Type B pancreatic cell (in vitro differentiated cells): Measurements from ENCODE around the gene TSHZ1. TPM values are rescaled to one million over a fixed set of nuclear protein-coding genes. Genes with fewer than 3 reads are reported as not detected.

Source experiments
- DNase-seq: peaks from one replicate; pipeline ENCODE4 v3.0.0; 2021; ENCODE audit warnings: mixed read lengths; ENCODE audit not compliant: unreplicated experiment; ENCODE audit errors: extremely low spot score
- H3K27ac Mint-ChIP-seq: 2 replicates; pipeline ENCODE4 v1.8.0; 2021; ENCODE audit warnings: mild to moderate bottlenecking, mixed read lengths
- H3K27me3 Mint-ChIP-seq: 2 replicates; pipeline ENCODE4 v1.8.0; 2021; ENCODE audit warnings: mixed read lengths
- H3K36me3 Mint-ChIP-seq: 2 replicates; pipeline ENCODE4 v1.8.0; 2021; ENCODE audit warnings: mixed read lengths
- H3K4me1 Mint-ChIP-seq: one replicate; pipeline ENCODE4 v1.8.0; 2021; ENCODE audit warnings: mixed read lengths; ENCODE audit not compliant: unreplicated experiment
- H3K4me3 Mint-ChIP-seq: 2 replicates; pipeline ENCODE4 v1.8.0; 2021; ENCODE audit warnings: mild to moderate bottlenecking, mixed read lengths
- H3K9me3 Mint-ChIP-seq: 2 replicates; pipeline ENCODE4 v1.8.0; 2021; ENCODE audit warnings: mixed read lengths
- CTCF ChIP-seq: fragments of 200-600 bp; sonication (generic); conservative IDR thresholded peaks from 2 replicates; pipeline ENCODE4 v1.5.0; 2021; ENCODE audit warnings: antibody characterized with exemption, mild to moderate bottlenecking
- total RNA-seq: library from RNA; stranded (reverse); gene quantifications from 2 replicates; pipeline ENCODE4 v1.2.1, GENCODE V29; 2021; ENCODE audit warnings: low replicate concordance

TSHZ1 gene
- total RNA-seq, 1 donor from 2014 or later: 79.9 TPM

- DNase-seq: no peak
- peaks cover 22% of the 10 kb centered on the region for H3K27me3 Mint-ChIP-seq
- H3K4me3 Mint-ChIP-seq: peak overlapping the region; percentile 76
- peaks cover 77% of the 10 kb centered on the region for H3K4me1 Mint-ChIP-seq
- no peaks in the 10 kb centered on the region for H3K9me3 Mint-ChIP-seq
- H3K27ac Mint-ChIP-seq: peak overlapping the region; percentile 51
- TF ChIP-seq CTCF: no peak
- peaks cover 17% of the 10 kb centered on the region for H3K36me3 Mint-ChIP-seq
Measured at GRCh38 chr18:75216911-75217689, 6.5 kb downstream of the TSHZ1 start.

DNA sequence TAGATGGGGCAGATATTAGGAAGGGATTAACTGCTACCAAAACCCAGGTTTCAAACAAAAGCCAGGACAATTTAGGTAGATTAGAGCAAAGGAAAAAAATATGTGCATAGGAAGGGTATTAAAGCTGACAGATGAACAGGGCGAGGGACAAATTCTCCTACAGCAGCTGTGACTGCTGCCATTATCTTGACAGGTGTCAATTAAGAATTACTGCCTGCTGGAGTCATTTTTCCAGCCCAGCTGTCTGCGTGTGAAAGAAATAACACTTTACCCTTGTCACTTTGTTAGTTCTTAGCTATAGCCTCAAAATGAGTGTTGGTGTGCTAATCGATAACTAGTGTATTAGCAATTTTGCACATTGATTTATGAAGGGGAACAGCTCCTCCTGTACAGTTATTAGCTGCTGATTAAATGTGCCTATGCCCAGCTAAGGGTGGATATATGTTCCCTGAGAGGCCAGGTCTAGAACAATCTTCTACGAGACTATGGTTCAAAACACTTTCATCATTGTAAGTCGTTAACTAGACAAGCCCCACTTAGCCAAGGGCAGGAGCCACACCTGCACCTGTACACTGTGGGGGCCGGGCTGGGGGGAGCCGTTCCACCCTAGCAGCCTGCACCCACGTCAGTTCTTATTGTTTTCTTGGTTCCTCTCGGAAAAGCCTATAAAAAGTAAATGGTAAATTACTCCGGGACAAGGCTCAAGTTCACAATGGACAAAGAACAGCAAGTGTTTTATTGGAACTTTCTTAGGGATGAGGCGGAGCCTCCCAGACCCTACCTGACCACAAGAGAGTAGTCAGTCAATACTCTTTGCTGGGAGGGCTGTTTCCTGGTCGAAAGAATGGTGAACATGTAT lies 7.7 kb downstream of the TSHZ1 start:
- Mint-ChIP-seq H3K4me3 (peak overlapping the region; percentile 70), H3K9me3 (no peaks in the 10 kb centered on the region), H3K27me3 (peaks cover 18% of the 10 kb centered on the region), H3K4me1 (peaks cover 87% of the 10 kb centered on the region), H3K27ac (no peak overlapping the region), H3K36me3 (peaks cover 8% of the 10 kb centered on the region)
- TF ChIP-seq CTCF: no peak
- no peak for DNase-seq

DNA sequence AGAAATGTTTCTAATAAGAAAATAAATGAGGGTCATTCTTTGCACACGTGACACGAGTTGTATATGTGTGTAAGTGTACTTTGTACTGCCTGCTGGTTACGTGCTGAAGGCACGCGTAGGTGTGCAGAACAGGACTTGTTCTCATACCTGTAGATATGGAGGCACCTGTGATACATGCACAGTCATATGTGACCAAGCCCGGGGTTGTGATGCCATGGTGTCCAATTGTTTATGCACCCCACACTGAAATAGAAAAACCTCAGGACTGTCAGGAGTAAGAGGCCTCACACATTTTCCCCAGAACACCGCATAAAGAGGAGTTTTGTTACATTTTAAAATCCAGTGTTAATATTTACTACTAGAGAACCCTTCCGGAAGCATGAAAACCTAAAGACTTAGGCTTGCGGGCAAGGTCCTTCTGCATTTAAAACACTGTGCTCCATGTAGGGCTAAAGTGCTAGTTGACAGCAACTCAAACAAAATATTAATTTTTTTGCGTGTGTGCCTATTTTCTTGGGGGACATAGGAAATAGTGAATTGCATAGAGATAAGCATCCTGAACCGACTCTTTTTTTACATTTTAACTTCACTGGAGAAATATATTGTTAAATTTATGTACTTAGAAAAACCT lies 9.3 kb downstream of the TSHZ1 start:
- TF ChIP-seq CTCF: no peak
- Mint-ChIP-seq H3K4me3 (peak overlapping the region; percentile 51), H3K36me3 (peaks cover 8% of the 10 kb centered on the region), H3K9me3 (no peaks in the 10 kb centered on the region), H3K27ac (peak overlapping the region; percentile 40), H3K4me1 (peaks cover 95% of the 10 kb centered on the region), H3K27me3 (peaks cover 22% of the 10 kb centered on the region)
- no peak for DNase-seq

- H3K4me1 Mint-ChIP-seq: peaks cover 90% of the 10 kb centered on the region
- H3K27me3 Mint-ChIP-seq: peaks cover 17% of the 10 kb centered on the region
- no peaks in the 10 kb centered on the region for H3K9me3 Mint-ChIP-seq
- no peaks in the 10 kb centered on the region for H3K36me3 Mint-ChIP-seq
- DNase-seq: no peak
- peak overlapping the region; percentile 51 for H3K4me3 Mint-ChIP-seq
- TF ChIP-seq CTCF: no peak
- peak overlapping the region; percentile 40 for H3K27ac Mint-ChIP-seq
Measured at GRCh38 chr18:75220551-75221355, 10.2 kb downstream of the TSHZ1 start.

DNA sequence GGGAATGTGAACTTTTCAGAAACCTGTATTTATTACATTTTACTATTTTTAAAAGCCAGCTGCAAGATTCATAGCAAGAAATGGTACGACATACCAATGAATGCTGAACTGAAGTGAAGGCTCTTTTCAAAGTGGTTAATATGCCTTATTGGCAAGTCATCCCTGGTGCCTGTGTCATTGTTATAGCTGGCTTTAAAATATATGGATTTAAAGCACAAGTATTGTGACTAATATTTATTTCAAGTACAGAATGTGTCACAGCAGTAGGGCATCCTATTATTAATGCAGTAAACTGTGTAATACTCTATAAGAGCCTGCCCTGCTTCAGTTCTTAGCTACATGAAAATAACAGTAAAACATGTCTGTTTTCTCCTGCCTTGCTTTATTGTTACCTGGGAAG lies 10.8 kb downstream of the TSHZ1 start:
- no peak for DNase-seq
- Mint-ChIP-seq H3K9me3 (no peaks in the 10 kb centered on the region), H3K4me3 (peak overlapping the region; percentile 48), H3K4me1 (peaks cover 93% of the 10 kb centered on the region), H3K36me3 (no peaks in the 10 kb centered on the region), H3K27me3 (peaks cover 17% of the 10 kb centered on the region), H3K27ac (no peak overlapping the region)
- TF ChIP-seq CTCF: no peak
